IMR-90 (cell line): ENCODE measurements around the gene PMPCB. TPM values are rescaled to one million over a fixed set of nuclear protein-coding genes. Genes with fewer than 3 reads are reported as not detected.

Experiments
- ATAC-seq: fragments of 200-7000 bp; cut with Tn5 transposase; 2 replicates; pipeline ENCODE4 v1.9.1; 2020; ENCODE audit warnings: low read depth, mild to moderate bottlenecking, moderate library complexity
- BruUV-seq: library from RNA; stranded (reverse); fragments of 400-500 nt; replicated peaks from 2 replicates; lab custom pipeline; 2021; lab: Mats Ljungman, UMichigan
- CTCF ChIA-PET: fragments of 300-600 bp; formaldehyde crosslinking; extraction: SDS; loops from one replicate; lab custom pipeline; 2021; ENCODE audit warnings: antibody characterized with exemption; lab: Yijun Ruan, JAX
- POLR2A ChIA-PET: fragments of 300-600 bp; sonication (Branson Sonifier 250); formaldehyde crosslinking; loops from one replicate; lab custom pipeline; 2022; ENCODE audit warnings: antibody characterized with exemption; ENCODE audit not compliant: unreplicated experiment; lab: Charles Lee
- DNase-seq: peaks from one replicate; pipeline ENCODE4 v3.0.0; 2013
- H2AFZ ChIP-seq: replicated peaks from 2 replicates; pipeline ENCODE3; 2013; ENCODE audit warnings: low read length, mild to moderate bottlenecking; ENCODE audit not compliant: poor library complexity
- H2AK5ac ChIP-seq: 2 replicates; pipeline ENCODE4 v1.6.1; 2013; ENCODE audit warnings: low read depth, low read length, inconsistent platforms
- H2AK9ac ChIP-seq: replicated peaks from 2 replicates; pipeline ENCODE3; 2013; ENCODE audit warnings: mild to moderate bottlenecking, low read depth, low read length, moderate library complexity; ENCODE audit not compliant: poor library complexity
- H2BK120ac ChIP-seq: 2 replicates; pipeline ENCODE4 v1.6.1; 2013; ENCODE audit warnings: low read depth, low read length, inconsistent platforms
- H2BK15ac ChIP-seq: 3 replicates; pipeline ENCODE4 v1.6.1; 2013; ENCODE audit warnings: low read depth, low read length, inconsistent platforms
- H2BK20ac ChIP-seq: 2 replicates; pipeline ENCODE4 v1.6.1; 2013; ENCODE audit warnings: low read depth, mild to moderate bottlenecking, inconsistent platforms, low read length, moderate library complexity
- H2BK5ac ChIP-seq: 2 replicates; pipeline ENCODE4 v1.6.1; 2013; ENCODE audit warnings: mild to moderate bottlenecking, low read depth, low read length, inconsistent platforms; ENCODE audit not compliant: poor library complexity, severe bottlenecking
- H3K14ac ChIP-seq: replicated peaks from 2 replicates; pipeline ENCODE4 v1.6.1; 2013; ENCODE audit warnings: low read depth, low read length, inconsistent platforms
- H3K18ac ChIP-seq: 2 replicates; pipeline ENCODE4 v1.6.1; 2013; ENCODE audit warnings: low read depth, low read length, control low read depth
- H3K23ac ChIP-seq: 2 replicates; pipeline ENCODE4 v1.6.1; 2013; ENCODE audit warnings: low read depth, low read length, inconsistent platforms
- H3K27ac ChIP-seq: 2 replicates; pipeline ENCODE4 v1.5.1; 2013; ENCODE audit warnings: mild to moderate bottlenecking, control low read depth, low read length; ENCODE audit not compliant: insufficient read depth
- H3K27me3 ChIP-seq: 2 replicates; pipeline ENCODE4 v1.6.1; 2013; ENCODE audit warnings: low read length; ENCODE audit not compliant: control insufficient read depth, insufficient read depth
- H3K36me3 ChIP-seq: 2 replicates; pipeline ENCODE4 v1.6.1; 2013; ENCODE audit warnings: low read length, mixed read lengths; ENCODE audit not compliant: control insufficient read depth, insufficient read depth
- H3K4ac ChIP-seq: 2 replicates; pipeline ENCODE4 v1.6.1; 2013; ENCODE audit warnings: low read depth, low read length, inconsistent platforms
- H3K4me1 ChIP-seq: 2 replicates; pipeline ENCODE4 v1.6.1; 2013; ENCODE audit warnings: low read length, mixed read lengths; ENCODE audit not compliant: control insufficient read depth, insufficient read depth
- H3K4me2 ChIP-seq: 2 replicates; pipeline ENCODE4 v1.6.1; 2013; ENCODE audit warnings: low read depth, mild to moderate bottlenecking, control low read depth, low read length, moderate library complexity
- H3K4me3 ChIP-seq: 2 replicates; pipeline ENCODE4 v1.5.1; 2013; ENCODE audit warnings: low read depth, mild to moderate bottlenecking, control low read depth, low read length, moderate library complexity; ENCODE audit not compliant: insufficient read depth
- H3K56ac ChIP-seq: 2 replicates; pipeline ENCODE4 v1.6.1; 2013; ENCODE audit warnings: low read length, inconsistent platforms; ENCODE audit not compliant: insufficient read depth; ENCODE audit errors: extremely low read depth
- H3K79me1 ChIP-seq, 2 experiments: 2 replicates each; pipeline ENCODE4 v1.6.1; 2013; ENCODE audit warnings: low read length in 2 of 2, inconsistent platforms in 1 of 2, low read depth in 1 of 2
- H3K9ac ChIP-seq: 2 replicates; pipeline ENCODE4 v1.6.1; 2013; ENCODE audit warnings: low read depth, low read length, control low read depth
- H3K9me1 ChIP-seq: 2 replicates; pipeline ENCODE4 v1.6.1; 2013; ENCODE audit warnings: low read length, inconsistent platforms; ENCODE audit not compliant: insufficient read depth
- H3K9me3 ChIP-seq: 2 replicates; pipeline ENCODE4 v1.6.1; 2013; ENCODE audit warnings: low read length; ENCODE audit not compliant: control insufficient read depth, insufficient read depth
- H4K20me1 ChIP-seq: 2 replicates; pipeline ENCODE4 v1.6.1; 2013; ENCODE audit warnings: low read length, inconsistent platforms; ENCODE audit not compliant: insufficient read depth
- H4K5ac ChIP-seq: 2 replicates; pipeline ENCODE4 v1.6.1; 2013; ENCODE audit warnings: mild to moderate bottlenecking, low read depth, low read length, control low read depth
- H4K8ac ChIP-seq, 2 experiments: 2 replicates each; pipeline ENCODE4 v1.6.1; 2013; ENCODE audit warnings: low read depth in 2 of 2, low read length in 2 of 2, control low read depth in 1 of 2, inconsistent platforms in 1 of 2
- H4K91ac ChIP-seq: 2 replicates; pipeline ENCODE4 v1.6.1; 2013; ENCODE audit warnings: low read depth, low read length, inconsistent platforms; ENCODE audit not compliant: insufficient read depth
- BHLHE40 ChIP-seq: fragments of 150-350 bp; IDR thresholded peaks from 2 replicates; pipeline ENCODE4 v1.6.1; 2016; ENCODE audit warnings: mild to moderate bottlenecking, low read depth, low read length
- MAZ ChIP-seq: IDR thresholded peaks from 2 replicates; pipeline ENCODE4 v1.6.1; 2012; ENCODE audit warnings: low read depth, mild to moderate bottlenecking, low read length, improper control_type of control experiment, moderate library complexity, borderline replicate concordance
- POLR2A ChIP-seq: IDR thresholded peaks from 2 replicates; pipeline ENCODE4 v1.6.1; 2012; ENCODE audit warnings: mild to moderate bottlenecking, low read depth, low read length
- WGBS, 2 experiments: methylation state at CpG; one replicate each; pipeline versions ENCODE4 v1.1.5 to v1.1.7; 2013; ENCODE audit warnings: missing lambda C conversion rate in 2 of 2; ENCODE audit not compliant: insufficient read length in 1 of 2; ENCODE audit errors: extremely low coverage in 2 of 2; 5-methylcytosine and 5-hydroxymethylcytosine counted together
- dilution Hi-C: fragments of 300-500 bp; cut with HindIII; formaldehyde crosslinking; loops from one replicate; pipeline ENCODE4 v1.14.3; 2018; ENCODE audit warnings: low sequenced_read_pairs; ENCODE audit not compliant: unreplicated experiment
- in situ Hi-C: fragments of 300-500 bp; cut with MboI; formaldehyde crosslinking; loops from 3 replicates; pipeline ENCODE4 v1.14.3; 2019; ENCODE audit warnings: low sequenced_read_pairs, inconsistent platforms, mixed read lengths
- intact Hi-C: fragments of 100-400 bp; cut with micrococcal nuclease; formaldehyde crosslinking; loops from 2 replicates; pipeline ENCODE4 v1.10.0; 2022
- polyA plus RNA-seq, 3 experiments: library from polyadenylated mRNA; depleted of rRNA; stranded (reverse); fragments of >200 nt; gene quantifications; 2 replicates each; pipeline ENCODE4 v1.2.3, GENCODE V29; 2012; ENCODE audit warnings: low replicate concordance in 1 of 3
- total RNA-seq: library from RNA; depleted of rRNA; stranded (reverse); fragments of >200 nt; gene quantifications from 2 replicates; pipeline ENCODE4 v1.2.3, GENCODE V29; 2012
- TF ChIP-seq, protein P1 (sequence below): fragments of 150-350 bp; IDR thresholded peaks from 2 replicates; pipeline ENCODE4 v1.6.1; 2017; ENCODE audit warnings: mild to moderate bottlenecking, antibody characterized with exemption, low read length, low read depth

PMPCB gene
- total and polyA plus RNA-seq, 2 of the 4 experiments (the other 2 are of a cell fraction), result 50.4 to 72.8 TPM

- H3K9me3 ChIP-seq, result no peaks in the 10 kb centered on the region
- no peak overlapping the region for H2AK5ac ChIP-seq
- H3K56ac ChIP-seq, result no peak overlapping the region
- H3K36me3 ChIP-seq, result peaks cover 45% of the 10 kb centered on the region
- CTCF ChIA-PET, result no interaction called here
- no peak overlapping the region for H4K5ac ChIP-seq
- H3K27ac ChIP-seq, result no peak overlapping the region
- intact Hi-C loops (no loop called here), dilution Hi-C loops (no loop called here), in situ Hi-C loops (no loop called here)
- no peak overlapping the region for H2AK9ac ChIP-seq
- POLR2A ChIA-PET, result interaction anchor here (0.7 kb wide), 1 partner anchor 59 kb away, joined by 4 read pairs; no protein-coding TSS in a partner anchor
- no CpG with 5 or more reads among the region's 3 CpGs for WGBS, 2 experiments
- TF ChIP-seq POLR2A (no peak), BHLHE40 (no peak), MAZ (no peak)
- TF ChIP-seq, protein P1, sequence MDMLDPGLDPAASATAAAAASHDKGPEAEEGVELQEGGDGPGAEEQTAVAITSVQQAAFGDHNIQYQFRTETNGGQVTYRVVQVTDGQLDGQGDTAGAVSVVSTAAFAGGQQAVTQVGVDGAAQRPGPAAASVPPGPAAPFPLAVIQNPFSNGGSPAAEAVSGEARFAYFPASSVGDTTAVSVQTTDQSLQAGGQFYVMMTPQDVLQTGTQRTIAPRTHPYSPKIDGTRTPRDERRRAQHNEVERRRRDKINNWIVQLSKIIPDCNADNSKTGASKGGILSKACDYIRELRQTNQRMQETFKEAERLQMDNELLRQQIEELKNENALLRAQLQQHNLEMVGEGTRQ, result no peak
- H3K4me2 ChIP-seq, result no peak overlapping the region
- H3K4me3 ChIP-seq, result no peak overlapping the region
- no peak overlapping the region for H4K8ac ChIP-seq
- H4K91ac ChIP-seq, result no peak overlapping the region
- no TSS peak for BruUV-seq
- H3K79me1 ChIP-seq, result peaks cover 8 to 22% of the 10 kb centered on the region in 2 experiments; a peak in 3 of 4 replicates
- H4K20me1 ChIP-seq, result peaks cover 4% of the 10 kb centered on the region; the same call in 1 of the 2 replicates
- peak; percentile 61; the same call in 1 of the 2 replicates for ATAC-seq
- no peak overlapping the region for H3K18ac ChIP-seq
- no peak overlapping the region for H3K9ac ChIP-seq
- no peak overlapping the region for H3K4ac ChIP-seq
- no peak overlapping the region for H2BK5ac ChIP-seq
- no peak overlapping the region for H3K14ac ChIP-seq
- no peak for DNase-seq
- no peak overlapping the region for H2BK120ac ChIP-seq
- no peaks in the 10 kb centered on the region for H3K9me1 ChIP-seq
- no peak overlapping the region for H2AFZ ChIP-seq
- no peaks in the 10 kb centered on the region for H3K27me3 ChIP-seq
- no peaks in the 10 kb centered on the region for H3K4me1 ChIP-seq
- H2BK15ac ChIP-seq, result no peak overlapping the region
- no peak overlapping the region for H3K23ac ChIP-seq
- H2BK20ac ChIP-seq, result no peak overlapping the region
These were observed 10.4 kb downstream of the PMPCB start for GRCh38 chr7:103307503-103308231.
